HG03378 (cell line): Measurements from ENCODE around the gene SAMD1.
A peak's percentile ranks its signal among the peaks of the same experiment; 100 is the strongest.

Experiments used
- ATAC-seq: cut with Tn5 transposase; IDR thresholded peaks from one replicate; pipeline ENCODE4 v1.9.1; 2021; ENCODE audit warnings: mild to moderate bottlenecking, moderate library complexity; ENCODE audit not compliant: unreplicated experiment

SAMD1 gene

DNA sequence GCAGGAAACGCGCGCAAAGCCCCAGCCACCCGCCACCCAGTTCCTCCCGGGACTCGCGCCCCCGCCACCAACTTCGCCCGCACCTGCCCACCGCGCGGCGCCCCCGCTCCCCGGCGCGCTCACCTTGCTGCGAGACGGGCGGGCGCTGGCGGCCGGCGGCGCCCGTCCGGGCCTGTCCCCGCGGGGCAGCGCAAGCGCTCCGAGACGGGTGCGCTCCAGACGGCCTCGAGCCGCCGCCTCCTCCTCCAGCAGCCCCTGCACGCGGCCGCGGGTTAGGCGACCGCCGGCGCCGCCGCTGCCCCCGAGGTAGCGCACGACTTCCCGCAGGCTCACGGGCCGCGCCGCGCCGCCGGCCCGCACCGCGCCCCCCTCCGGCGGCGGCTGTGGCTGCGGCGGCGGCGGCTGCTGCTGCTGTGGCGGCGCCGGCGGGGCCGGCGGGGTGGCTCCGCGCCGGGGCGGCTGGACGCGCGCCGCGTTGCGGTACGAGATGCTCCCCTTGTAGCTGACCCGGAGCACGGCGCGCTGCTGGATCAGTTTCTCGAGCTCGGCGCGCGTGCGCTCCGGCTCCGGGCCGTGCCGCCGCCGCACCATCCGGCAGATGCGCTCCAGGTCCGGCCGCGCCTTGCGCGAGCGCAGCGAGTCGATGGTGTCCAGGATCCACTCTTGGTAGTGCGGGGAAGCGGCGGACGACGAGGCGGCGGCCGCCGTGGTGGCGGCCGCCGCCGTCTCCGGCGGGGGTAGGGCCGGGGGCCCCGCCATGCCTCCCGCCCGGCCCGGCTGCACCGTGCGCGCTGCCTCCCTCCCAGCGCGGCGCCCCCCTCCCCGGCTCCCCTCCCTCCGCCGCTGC, 666 bp downstream of the SAMD1 start:
- no peak for ATAC-seq

DNA sequence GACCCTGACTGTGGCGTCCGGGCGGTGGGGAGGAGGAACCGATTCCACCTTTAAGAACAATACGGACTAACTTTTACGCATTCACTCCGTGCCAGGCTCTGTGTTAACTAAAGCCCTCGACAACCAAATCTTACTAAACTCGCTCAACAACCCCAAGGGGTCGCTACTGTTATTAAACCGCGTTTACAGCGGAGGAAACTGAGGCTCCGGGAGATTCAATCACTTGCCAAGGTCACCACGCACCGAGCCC, 1.2 kb downstream of the SAMD1 start:
- no peak for ATAC-seq

- ATAC-seq, result no peak
Observed at GRCh38 chr19:14088634-14089411, 1.7 kb downstream of the SAMD1 start.

DNA sequence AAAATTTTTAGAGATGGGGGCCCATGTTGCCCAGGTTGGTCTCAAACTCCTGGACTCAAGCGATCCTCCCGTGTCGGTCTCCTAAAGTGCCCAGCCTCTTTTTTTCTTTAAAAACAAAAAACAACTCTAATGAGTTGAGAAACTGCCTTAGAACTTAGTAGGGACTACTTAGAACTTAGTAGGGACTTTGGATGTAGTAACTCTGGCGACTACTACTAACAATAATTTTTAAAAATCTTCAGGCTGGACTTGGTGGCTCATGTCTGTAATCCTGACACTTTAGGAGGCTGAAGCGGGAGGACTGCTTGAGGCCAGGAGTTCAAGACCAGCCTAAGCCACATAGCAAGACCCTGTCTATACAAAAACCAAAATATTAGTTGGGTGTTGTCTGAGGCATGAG, 4.5 kb downstream of the SAMD1 start:
- ATAC-seq, result no peak

DNA sequence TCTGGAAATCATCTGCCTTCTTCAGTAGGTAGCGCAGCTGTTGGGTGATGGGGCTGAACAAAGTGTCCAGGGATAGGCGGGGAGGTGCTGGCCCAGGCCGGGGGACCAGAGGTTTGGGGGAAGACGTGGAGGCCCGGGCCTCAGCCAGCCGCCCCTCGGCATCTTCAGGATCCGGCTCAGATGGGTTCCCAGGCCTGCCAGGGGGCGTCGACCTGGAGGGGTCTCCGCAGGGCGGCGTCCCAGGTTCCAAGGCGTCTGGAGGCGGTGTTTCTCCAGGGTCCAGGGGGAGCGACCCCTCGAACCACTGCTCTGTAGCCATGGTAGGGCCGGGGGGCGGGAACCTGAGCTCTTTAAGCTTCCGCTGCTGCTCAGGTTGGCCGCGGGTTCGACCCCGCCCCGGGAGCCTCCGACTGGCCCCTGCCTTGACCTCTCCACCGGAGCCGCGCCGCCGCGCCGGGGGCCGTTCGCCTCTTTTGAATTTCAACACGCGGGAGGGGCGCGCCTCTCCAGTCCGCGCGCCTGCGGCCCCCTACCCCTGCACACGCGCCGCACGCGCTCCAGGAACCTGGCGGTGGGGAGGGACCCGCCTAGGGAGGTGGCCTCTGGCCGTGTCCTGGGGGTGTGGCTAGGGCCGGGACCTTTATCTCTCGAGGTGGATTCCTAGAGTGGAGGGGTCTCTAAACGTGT, 5.1 kb downstream of the SAMD1 start, which contains the start of gene C19orf67:
Gene C19orf67, minus strand, starts transcription at position 475 of the 687 bp plus-strand sequence. Its CDS starts 156 bp downstream, at position 319.
- no peak for ATAC-seq

- no peak for ATAC-seq
Observed at GRCh38 chr19:14082675-14082960, 7.9 kb downstream of the SAMD1 start.

- ATAC-seq, result no peak
Observed at GRCh38 chr19:14081797-14082674, 8.5 kb downstream of the SAMD1 start.

GRCh38 chr19:14080887-14081796, 9.4 kb downstream of the SAMD1 start:
- ATAC-seq, result peak; percentile 84

- ATAC-seq, result no peak
Observed at GRCh38 chr19:14078411-14078810, 12.1 kb downstream of the SAMD1 start.

DNA sequence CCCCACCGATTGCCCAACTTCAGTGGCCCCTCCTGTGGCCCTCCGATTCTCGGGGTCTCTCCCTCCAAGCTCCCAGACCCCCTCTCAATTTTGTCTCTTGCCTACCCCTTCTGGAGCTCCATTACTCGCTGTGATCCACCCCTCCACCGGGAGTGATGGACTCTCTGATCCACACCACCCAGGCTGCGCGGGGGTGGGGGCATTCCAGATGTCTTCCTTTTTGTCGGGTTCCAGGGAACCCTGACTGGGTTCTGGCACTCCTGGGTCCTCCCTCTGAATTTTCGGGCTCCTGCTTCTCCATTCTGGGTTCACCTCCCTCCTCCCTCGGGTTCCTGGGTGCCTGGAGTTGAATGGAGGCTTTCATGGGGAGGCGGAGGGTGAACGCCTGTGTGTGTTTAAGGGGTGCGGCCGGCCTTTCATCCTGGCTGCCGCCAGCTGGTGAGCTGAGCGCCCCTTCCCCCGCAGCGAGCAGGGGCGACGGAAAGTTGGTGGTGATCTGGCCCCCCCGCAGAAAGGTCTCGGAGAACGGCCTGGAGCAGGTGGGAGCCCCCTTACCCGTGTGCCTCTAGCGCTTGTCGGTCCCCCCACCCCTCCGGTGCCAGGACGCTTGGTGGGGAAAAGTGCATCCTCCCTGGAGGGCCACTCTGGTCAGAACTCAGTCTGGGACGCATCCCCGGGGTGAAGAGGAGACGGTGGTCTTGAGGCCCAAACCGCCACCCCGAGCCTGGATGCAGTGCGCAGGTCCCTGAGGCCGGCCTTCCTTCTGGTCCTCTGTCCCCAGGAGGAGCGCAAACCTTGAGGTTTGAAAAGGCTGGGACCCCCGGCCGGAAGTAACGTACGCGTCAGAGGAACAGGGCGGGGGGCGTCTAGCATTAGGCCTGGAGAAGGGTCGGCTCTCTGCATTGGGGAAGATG, 16.4 kb downstream of the SAMD1 start:
- no peak for ATAC-seq

GRCh38 chr19:14073261-14073924, 17.2 kb downstream of the SAMD1 start:
- no peak for ATAC-seq

GRCh38 chr19:14072535-14073260, 17.9 kb downstream of the SAMD1 start, which contains the start of gene MISP3:
TSS of gene MISP3 (plus strand) at chr19:14072786. CDS start at chr19:14073310, 524 bp downstream.
- no peak for ATAC-seq

DNA sequence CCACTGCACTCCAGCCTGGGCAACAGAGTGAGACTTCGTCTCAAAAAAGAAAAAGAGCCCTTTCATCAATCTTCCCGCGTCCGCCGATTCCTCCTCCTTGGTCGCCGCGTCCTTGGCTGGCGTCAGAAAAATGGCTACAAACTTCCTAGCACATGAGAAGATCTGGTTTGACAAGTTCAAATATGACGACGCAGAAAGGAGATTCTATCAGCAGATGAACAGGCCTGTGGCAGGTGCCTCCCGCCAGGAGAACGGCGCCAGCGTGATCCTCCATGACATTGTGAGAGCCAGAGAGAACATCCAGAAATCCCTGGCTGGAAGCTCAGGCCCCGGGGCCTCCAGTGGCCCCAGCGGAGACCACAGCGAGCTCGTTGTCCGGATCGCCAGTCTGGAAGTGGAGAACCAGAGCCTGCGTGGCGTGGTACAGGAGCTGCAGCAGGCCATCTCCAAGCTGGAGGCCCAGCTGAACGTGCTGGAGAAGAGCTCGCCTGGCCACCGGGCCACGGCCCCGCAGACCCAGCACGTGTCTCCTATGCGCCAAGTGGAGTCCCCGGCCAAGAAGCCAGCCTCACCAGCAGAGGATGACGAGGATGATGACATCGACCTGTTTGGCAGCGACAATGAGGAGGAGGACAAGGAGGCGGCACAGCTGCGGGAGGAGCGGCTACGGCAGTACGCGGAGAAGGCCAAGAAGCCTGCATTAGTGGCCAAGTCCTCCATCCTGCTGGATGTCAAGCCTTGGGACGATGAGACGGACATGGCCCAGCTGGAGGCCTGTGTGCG, 20.1 kb downstream of the SAMD1 start:
- ATAC-seq, result no peak

GRCh38 chr19:14066134-14066533, 24.4 kb downstream of the SAMD1 start:
- no peak for ATAC-seq

GRCh38 chr19:14063105-14063504, 27.4 kb downstream of the SAMD1 start:
- no peak for ATAC-seq

DNA sequence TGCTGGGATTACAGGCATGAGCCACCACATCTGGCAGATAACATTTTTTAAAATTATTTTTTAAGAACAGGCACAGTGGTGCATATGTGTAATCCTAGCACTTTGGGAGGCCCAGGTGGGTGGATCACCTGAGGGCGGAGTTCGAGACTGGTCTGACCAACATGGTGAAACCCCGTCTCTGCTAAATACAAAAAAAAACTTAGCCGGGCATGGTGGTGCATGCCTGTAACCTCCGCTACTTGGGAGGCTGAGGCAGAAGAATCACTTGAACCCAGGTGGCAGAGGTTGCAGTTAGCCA, 28.0 kb downstream of the SAMD1 start:
- no peak for ATAC-seq
